ENCODE results near the gene HIVEP2. TPM values are rescaled to one million over a fixed set of nuclear protein-coding genes. Genes with fewer than 3 reads are reported as not detected.

HIVEP2 gene
- total and polyA plus RNA-seq, 2 donors from 2014 or later: 2.4 to 26.0 TPM

GRCh38 chr6:142883011-142883410, 62.0 kb downstream of the HIVEP2 start:
- TF ChIP-seq CTCF (IDR thresholded peaks at IDR 0.05; ENCODE audit: borderline replicate concordance, extremely low read depth, insufficient read depth): no peak
- no peak overlapping the region for H3K9ac ChIP-seq (ENCODE audit: low read length in 3 of 3)
- no peaks in the 10 kb centered on the region for H3K9me3 ChIP-seq (ENCODE audit: control insufficient read depth in 2 of 3, insufficient read depth in 1 of 3, low read length in 3 of 3)
- H3K36me3 ChIP-seq (ENCODE audit: control insufficient read depth in 2 of 3, insufficient read depth in 3 of 3, low read length in 3 of 3): no peaks in the 10 kb centered on the region
- H3K4me1 ChIP-seq (ENCODE audit: control insufficient read depth in 2 of 3, insufficient read depth in 2 of 3, low read depth in 1 of 3, low read length in 3 of 3): peaks cover 4 to 10% (median 5%) of the 10 kb centered on the region in 3 donors
- intact Hi-C loops (cut with DNase I): no loop called here
- H3K27ac ChIP-seq (ENCODE audit: low read depth in 2 of 2, low read length in 2 of 2): no peak overlapping the region
- H3K4me3 ChIP-seq (ENCODE audit: low read length in 3 of 3): no peak overlapping the region
- H3K27me3 ChIP-seq (ENCODE audit: control insufficient read depth, insufficient read depth, low read length): no peaks in the 10 kb centered on the region
- no peak for DNase-seq
- no peak for FAIRE-seq

- peaks cover 4 to 8% (median 5%) of the 10 kb centered on the region in 3 donors for H3K4me1 ChIP-seq (ENCODE audit: control insufficient read depth in 2 of 3, insufficient read depth in 2 of 3, low read depth in 1 of 3, low read length in 3 of 3)
- no peaks in the 10 kb centered on the region for H3K36me3 ChIP-seq (ENCODE audit: control insufficient read depth in 2 of 3, insufficient read depth in 3 of 3, low read length in 3 of 3)
- H3K27me3 ChIP-seq (ENCODE audit: control insufficient read depth, insufficient read depth, low read length): no peaks in the 10 kb centered on the region
- no peak overlapping the region for H3K9ac ChIP-seq (ENCODE audit: low read length in 3 of 3)
- H3K9me3 ChIP-seq (ENCODE audit: control insufficient read depth in 2 of 3, insufficient read depth in 1 of 3, low read length in 3 of 3): peaks cover 0 to 3% (median 0%) of the 10 kb centered on the region in 3 donors
- no peak overlapping the region for H3K4me3 ChIP-seq (ENCODE audit: low read length in 3 of 3)
- intact Hi-C loops (cut with DNase I): no loop called here
- no peak overlapping the region for H3K27ac ChIP-seq (ENCODE audit: low read depth in 2 of 2, low read length in 2 of 2)
- DNase-seq (no peak), FAIRE-seq (no peak)
- TF ChIP-seq CTCF (IDR thresholded peaks at IDR 0.05; ENCODE audit: borderline replicate concordance, extremely low read depth, insufficient read depth): no peak
Observed at GRCh38 chr6:142881761-142882160, 63.2 kb downstream of the HIVEP2 start.

- TF ChIP-seq CTCF (IDR thresholded peaks at IDR 0.05; ENCODE audit: borderline replicate concordance, extremely low read depth, insufficient read depth): no peak
- Histone ChIP-seq H3K4me1 (ENCODE audit: control insufficient read depth in 2 of 3, insufficient read depth in 2 of 3, low read depth in 1 of 3, low read length in 3 of 3) (peaks cover 4 to 5% (median 5%) of the 10 kb centered on the region in 3 donors), H3K36me3 (ENCODE audit: control insufficient read depth in 2 of 3, insufficient read depth in 3 of 3, low read length in 3 of 3) (no peaks in the 10 kb centered on the region), H3K4me3 (ENCODE audit: low read length in 3 of 3) (no peak overlapping the region), H3K27ac (ENCODE audit: low read depth in 2 of 2, low read length in 2 of 2) (no peak overlapping the region), H3K9ac (ENCODE audit: low read length in 3 of 3) (no peak overlapping the region), H3K9me3 (ENCODE audit: control insufficient read depth in 2 of 3, insufficient read depth in 1 of 3, low read length in 3 of 3) (peaks cover 0 to 3% (median 0%) of the 10 kb centered on the region in 3 donors), H3K27me3 (ENCODE audit: control insufficient read depth, insufficient read depth, low read length) (no peaks in the 10 kb centered on the region)
- FAIRE-seq: no peak
- no peak for DNase-seq
- intact Hi-C loops (cut with DNase I): no loop called here
Observed at GRCh38 chr6:142881290-142881689, 63.7 kb downstream of the HIVEP2 start.

- DNase-seq: no peak
- no peaks in the 10 kb centered on the region for H3K27me3 ChIP-seq (ENCODE audit: control insufficient read depth, insufficient read depth, low read length)
- intact Hi-C loops (cut with DNase I): no loop called here
Observed at GRCh38 chr6:142880201-142880600, 64.8 kb downstream of the HIVEP2 start.

More at GRCh38 chr6:142880201-142880600, 64.8 kb downstream of the HIVEP2 start:
- Histone ChIP-seq H3K9ac (ENCODE audit: low read length in 3 of 3) (no peak overlapping the region), H3K9me3 (ENCODE audit: control insufficient read depth in 2 of 3, insufficient read depth in 1 of 3, low read length in 3 of 3) (peaks cover 0 to 3% (median 0%) of the 10 kb centered on the region in 3 donors), H3K4me3 (ENCODE audit: low read length in 3 of 3) (no peak overlapping the region), H3K36me3 (ENCODE audit: control insufficient read depth in 2 of 3, insufficient read depth in 3 of 3, low read length in 3 of 3) (no peaks in the 10 kb centered on the region), H3K4me1 (ENCODE audit: control insufficient read depth in 2 of 3, insufficient read depth in 2 of 3, low read depth in 1 of 3, low read length in 3 of 3) (peaks cover 0 to 5% (median 4%) of the 10 kb centered on the region in 3 donors), H3K27ac (ENCODE audit: low read depth in 2 of 2, low read length in 2 of 2) (no peak overlapping the region)
- no peak for FAIRE-seq
- no peak for TF ChIP-seq CTCF (IDR thresholded peaks at IDR 0.05; ENCODE audit: borderline replicate concordance, extremely low read depth, insufficient read depth)
